Measurements from ENCODE around the gene TRIO.

DNA sequence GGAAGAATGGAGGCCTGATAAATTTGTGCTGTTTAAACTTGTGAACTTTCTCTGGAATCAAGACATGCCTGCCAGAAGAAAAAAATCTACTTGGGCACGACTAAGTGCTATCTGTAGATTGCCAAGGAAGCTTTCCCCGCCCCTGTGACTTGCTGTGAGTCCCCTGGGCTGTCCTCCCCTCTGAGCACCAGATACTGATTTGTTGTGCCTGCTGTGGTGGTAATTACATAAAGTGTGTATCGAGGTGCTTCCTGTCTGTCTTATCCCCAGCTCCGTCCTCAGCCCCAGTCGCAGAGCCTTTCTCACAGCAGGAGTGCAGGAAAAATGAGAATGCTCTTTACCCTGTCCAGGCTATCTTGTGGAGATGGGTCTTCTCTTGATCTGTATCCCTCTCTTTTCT is 53.9 kb downstream of the TRIO start:
- TF ChIP-seq POLR2A (IDR thresholded peaks at IDR 0.05): no peak
- TF ChIP-seq, protein P1, sequence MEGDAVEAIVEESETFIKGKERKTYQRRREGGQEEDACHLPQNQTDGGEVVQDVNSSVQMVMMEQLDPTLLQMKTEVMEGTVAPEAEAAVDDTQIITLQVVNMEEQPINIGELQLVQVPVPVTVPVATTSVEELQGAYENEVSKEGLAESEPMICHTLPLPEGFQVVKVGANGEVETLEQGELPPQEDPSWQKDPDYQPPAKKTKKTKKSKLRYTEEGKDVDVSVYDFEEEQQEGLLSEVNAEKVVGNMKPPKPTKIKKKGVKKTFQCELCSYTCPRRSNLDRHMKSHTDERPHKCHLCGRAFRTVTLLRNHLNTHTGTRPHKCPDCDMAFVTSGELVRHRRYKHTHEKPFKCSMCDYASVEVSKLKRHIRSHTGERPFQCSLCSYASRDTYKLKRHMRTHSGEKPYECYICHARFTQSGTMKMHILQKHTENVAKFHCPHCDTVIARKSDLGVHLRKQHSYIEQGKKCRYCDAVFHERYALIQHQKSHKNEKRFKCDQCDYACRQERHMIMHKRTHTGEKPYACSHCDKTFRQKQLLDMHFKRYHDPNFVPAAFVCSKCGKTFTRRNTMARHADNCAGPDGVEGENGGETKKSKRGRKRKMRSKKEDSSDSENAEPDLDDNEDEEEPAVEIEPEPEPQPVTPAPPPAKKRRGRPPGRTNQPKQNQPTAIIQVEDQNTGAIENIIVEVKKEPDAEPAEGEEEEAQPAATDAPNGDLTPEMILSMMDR (IDR thresholded peaks at IDR 0.05): no peak
